Measurements from ENCODE around the gene SMAD7.

Gene SMAD7

DNA sequence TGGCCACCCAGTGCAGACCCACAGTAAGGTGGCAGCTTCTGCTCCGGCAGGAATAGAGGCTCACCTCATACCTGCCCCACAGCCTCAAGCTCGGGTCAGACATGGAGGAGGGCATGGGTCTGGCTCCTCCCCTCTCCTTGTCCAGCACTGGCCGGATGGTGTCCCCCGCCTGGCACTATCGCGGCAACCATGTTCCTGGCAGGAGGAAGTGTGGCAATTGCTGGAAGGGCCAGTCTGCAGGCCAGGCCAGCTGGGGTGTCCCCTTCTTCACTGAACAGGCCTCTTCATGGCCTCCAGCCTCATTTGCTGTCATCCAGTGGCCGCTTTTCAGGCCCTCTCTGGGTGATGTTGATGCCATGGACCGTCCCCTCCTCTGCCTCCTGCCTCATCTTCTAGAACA, 41.4 kb upstream of the SMAD7 start:
- H3K27me3 ChIP-seq (replicated peaks; ENCODE audit: control insufficient read depth, insufficient read depth, low read length), result no peaks in the 10 kb centered on the region
- DNase-seq (ENCODE audit: low read depth), result no peak
- peaks cover 32% of the 10 kb centered on the region for H3K4me1 ChIP-seq (ENCODE audit: control insufficient read depth, insufficient read depth, low read length)
- no peaks in the 10 kb centered on the region for H3K36me3 ChIP-seq (ENCODE audit: control insufficient read depth, insufficient read depth, low read length, severe bottlenecking)
- H3K4me3 ChIP-seq (ENCODE audit: low read length), result no peak overlapping the region
- no peaks in the 10 kb centered on the region for H3K9me3 ChIP-seq (ENCODE audit: control insufficient read depth, low read length)
- no peak overlapping the region for H3K9ac ChIP-seq (ENCODE audit: low read length)

- Histone ChIP-seq H3K4me1 (ENCODE audit: control insufficient read depth, insufficient read depth, low read length) (peaks cover 28% of the 10 kb centered on the region), H3K4me3 (ENCODE audit: low read length) (no peak overlapping the region), H3K9me3 (ENCODE audit: control insufficient read depth, low read length) (no peaks in the 10 kb centered on the region), H3K36me3 (ENCODE audit: control insufficient read depth, insufficient read depth, low read length, severe bottlenecking) (no peaks in the 10 kb centered on the region), H3K9ac (ENCODE audit: low read length) (no peak overlapping the region), H3K27me3 (replicated peaks; ENCODE audit: control insufficient read depth, insufficient read depth, low read length) (no peaks in the 10 kb centered on the region)
- DNase-seq (ENCODE audit: low read depth), result no peak
Observed at GRCh38 chr18:48991676-48992075, 40.9 kb upstream of the SMAD7 start.

GRCh38 chr18:48991319-48991660, 40.5 kb upstream of the SMAD7 start:
- Histone ChIP-seq H3K36me3 (ENCODE audit: control insufficient read depth, insufficient read depth, low read length, severe bottlenecking) (no peaks in the 10 kb centered on the region), H3K4me3 (ENCODE audit: low read length) (no peak overlapping the region), H3K27me3 (replicated peaks; ENCODE audit: control insufficient read depth, insufficient read depth, low read length) (no peaks in the 10 kb centered on the region), H3K9me3 (ENCODE audit: control insufficient read depth, low read length) (no peaks in the 10 kb centered on the region), H3K9ac (ENCODE audit: low read length) (no peak overlapping the region), H3K4me1 (ENCODE audit: control insufficient read depth, insufficient read depth, low read length) (peaks cover 26% of the 10 kb centered on the region)
- no peak for DNase-seq (ENCODE audit: low read depth)

DNA sequence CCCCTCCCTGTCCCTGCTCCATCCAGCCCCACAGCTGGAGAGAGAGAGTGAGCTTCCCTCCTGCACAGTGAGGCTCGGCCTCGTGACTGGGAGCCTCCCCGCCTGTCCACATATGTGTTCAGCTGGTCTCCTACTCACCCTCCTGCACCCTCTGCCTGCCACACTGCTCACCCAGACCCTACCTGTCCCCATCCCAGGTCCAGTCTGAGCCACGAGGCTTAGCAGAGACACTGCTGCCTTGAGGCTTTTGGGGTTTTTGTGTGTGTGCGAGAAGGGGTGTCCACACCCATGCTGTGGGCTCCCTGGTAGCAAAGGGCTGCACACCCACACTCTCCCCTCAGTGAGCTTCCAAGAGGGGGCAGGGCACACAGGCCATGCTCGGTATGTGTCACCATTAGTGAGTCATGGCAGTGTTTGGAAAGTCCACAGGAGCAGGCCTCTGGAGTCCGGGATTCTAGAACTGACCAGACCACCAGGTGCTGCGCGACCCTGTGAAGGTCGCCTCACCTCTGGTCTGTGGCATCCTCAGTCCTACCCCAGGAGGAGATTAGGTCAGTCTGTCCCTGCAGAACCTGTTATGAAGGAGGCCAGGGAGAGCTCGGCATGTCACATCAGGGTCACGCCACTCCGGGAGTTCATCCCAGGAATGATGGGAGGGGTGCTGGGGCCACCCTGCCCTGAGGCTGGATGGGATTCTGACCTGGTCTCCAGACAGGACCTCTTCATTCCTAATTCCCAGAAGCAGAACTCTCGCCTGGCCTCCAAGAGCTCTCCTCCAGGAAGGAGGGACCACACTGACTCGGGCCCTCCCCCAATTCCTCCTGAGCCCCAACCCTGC, 39.9 kb upstream of the SMAD7 start:
- peak; percentile 66 for DNase-seq (ENCODE audit: low read depth)
- H3K9ac ChIP-seq (ENCODE audit: low read length), result peak overlapping the region; percentile 57
- H3K4me1 ChIP-seq (ENCODE audit: control insufficient read depth, insufficient read depth, low read length), result peaks cover 26% of the 10 kb centered on the region
- no peaks in the 10 kb centered on the region for H3K36me3 ChIP-seq (ENCODE audit: control insufficient read depth, insufficient read depth, low read length, severe bottlenecking)
- H3K9me3 ChIP-seq (ENCODE audit: control insufficient read depth, low read length), result no peaks in the 10 kb centered on the region
- H3K4me3 ChIP-seq (ENCODE audit: low read length), result no peak overlapping the region
- H3K27me3 ChIP-seq (replicated peaks; ENCODE audit: control insufficient read depth, insufficient read depth, low read length), result no peaks in the 10 kb centered on the region

GRCh38 chr18:48989304-48990303, 38.8 kb upstream of the SMAD7 start:
- peaks cover 26% of the 10 kb centered on the region for H3K4me1 ChIP-seq (ENCODE audit: control insufficient read depth, insufficient read depth, low read length)
- no peaks in the 10 kb centered on the region for H3K9me3 ChIP-seq (ENCODE audit: control insufficient read depth, low read length)
- no peaks in the 10 kb centered on the region for H3K27me3 ChIP-seq (replicated peaks; ENCODE audit: control insufficient read depth, insufficient read depth, low read length)
- H3K36me3 ChIP-seq (ENCODE audit: control insufficient read depth, insufficient read depth, low read length, severe bottlenecking), result no peaks in the 10 kb centered on the region
- H3K4me3 ChIP-seq (ENCODE audit: low read length), result no peak overlapping the region
- H3K9ac ChIP-seq (ENCODE audit: low read length), result peak overlapping the region; percentile 57
- no peak for DNase-seq (ENCODE audit: low read depth)

DNA sequence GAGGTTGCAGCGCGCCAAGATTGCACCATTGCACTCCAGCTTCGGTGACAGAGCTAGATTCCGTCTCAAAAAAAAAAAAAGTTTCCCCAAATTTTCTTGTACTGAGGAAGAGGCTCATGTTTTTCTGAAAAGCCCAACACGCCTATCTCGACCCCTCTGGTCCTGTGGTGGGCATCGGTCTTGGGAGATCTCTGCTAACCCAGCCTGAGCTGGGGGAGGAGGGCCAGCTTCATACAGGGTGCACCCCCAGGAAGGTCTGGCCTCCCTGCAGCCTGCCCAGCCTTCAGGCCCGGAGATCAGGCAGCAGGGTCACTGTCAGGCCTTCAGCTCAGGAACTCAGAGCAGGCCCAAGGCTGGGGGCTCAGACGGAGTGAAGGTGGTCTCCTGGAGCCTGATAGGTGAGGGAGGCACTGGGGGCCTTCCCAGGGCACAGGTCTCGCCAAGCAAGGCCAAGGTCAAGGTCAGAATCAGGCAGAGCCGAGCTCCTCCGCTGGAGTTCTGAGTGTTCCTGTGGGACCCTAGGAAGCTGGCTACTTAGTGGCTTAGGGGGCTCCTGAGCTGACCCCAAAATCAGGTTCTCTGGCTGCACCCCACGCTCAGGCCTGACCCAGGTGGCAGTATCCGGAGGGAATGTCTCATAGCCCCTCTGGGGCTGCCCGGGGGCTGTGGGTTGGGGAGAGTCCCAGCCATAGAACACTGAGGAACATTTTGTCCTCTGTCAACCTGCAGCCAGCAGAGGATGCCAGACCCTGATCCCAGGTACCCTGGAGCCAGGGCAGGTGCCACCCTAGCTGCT, 37.9 kb upstream of the SMAD7 start:
- peaks cover 19% of the 10 kb centered on the region for H3K4me1 ChIP-seq (ENCODE audit: control insufficient read depth, insufficient read depth, low read length)
- no peaks in the 10 kb centered on the region for H3K36me3 ChIP-seq (ENCODE audit: control insufficient read depth, insufficient read depth, low read length, severe bottlenecking)
- DNase-seq (ENCODE audit: low read depth), result no peak
- H3K9ac ChIP-seq (ENCODE audit: low read length), result no peak overlapping the region
- no peaks in the 10 kb centered on the region for H3K9me3 ChIP-seq (ENCODE audit: control insufficient read depth, low read length)
- no peak overlapping the region for H3K4me3 ChIP-seq (ENCODE audit: low read length)
- H3K27me3 ChIP-seq (replicated peaks; ENCODE audit: control insufficient read depth, insufficient read depth, low read length), result no peaks in the 10 kb centered on the region

DNA sequence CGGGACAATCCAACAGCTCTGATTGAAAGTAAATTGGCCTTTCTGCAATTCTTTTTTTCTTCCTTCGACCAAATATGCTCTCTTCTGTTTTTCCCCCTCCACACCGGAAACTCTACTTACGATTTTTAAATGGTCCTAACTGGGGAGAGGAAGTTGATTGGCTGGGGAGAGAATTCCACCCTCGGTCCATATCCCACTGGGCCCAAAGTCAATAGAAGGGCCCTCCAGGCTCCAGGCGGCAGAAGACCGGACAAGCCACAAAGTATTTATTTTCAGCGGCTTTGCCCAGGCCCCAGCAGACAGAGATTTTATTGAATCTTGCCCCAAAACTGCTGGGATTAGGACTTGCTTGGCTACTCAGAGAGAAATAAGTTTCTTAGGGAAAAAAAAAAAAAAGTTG, 37.1 kb upstream of the SMAD7 start:
- Histone ChIP-seq H3K36me3 (ENCODE audit: control insufficient read depth, insufficient read depth, low read length, severe bottlenecking) (no peaks in the 10 kb centered on the region), H3K4me3 (ENCODE audit: low read length) (no peak overlapping the region), H3K9me3 (ENCODE audit: control insufficient read depth, low read length) (no peaks in the 10 kb centered on the region), H3K4me1 (ENCODE audit: control insufficient read depth, insufficient read depth, low read length) (peaks cover 11% of the 10 kb centered on the region), H3K9ac (ENCODE audit: low read length) (no peak overlapping the region), H3K27me3 (replicated peaks; ENCODE audit: control insufficient read depth, insufficient read depth, low read length) (no peaks in the 10 kb centered on the region)
- no peak for DNase-seq (ENCODE audit: low read depth)

DNA sequence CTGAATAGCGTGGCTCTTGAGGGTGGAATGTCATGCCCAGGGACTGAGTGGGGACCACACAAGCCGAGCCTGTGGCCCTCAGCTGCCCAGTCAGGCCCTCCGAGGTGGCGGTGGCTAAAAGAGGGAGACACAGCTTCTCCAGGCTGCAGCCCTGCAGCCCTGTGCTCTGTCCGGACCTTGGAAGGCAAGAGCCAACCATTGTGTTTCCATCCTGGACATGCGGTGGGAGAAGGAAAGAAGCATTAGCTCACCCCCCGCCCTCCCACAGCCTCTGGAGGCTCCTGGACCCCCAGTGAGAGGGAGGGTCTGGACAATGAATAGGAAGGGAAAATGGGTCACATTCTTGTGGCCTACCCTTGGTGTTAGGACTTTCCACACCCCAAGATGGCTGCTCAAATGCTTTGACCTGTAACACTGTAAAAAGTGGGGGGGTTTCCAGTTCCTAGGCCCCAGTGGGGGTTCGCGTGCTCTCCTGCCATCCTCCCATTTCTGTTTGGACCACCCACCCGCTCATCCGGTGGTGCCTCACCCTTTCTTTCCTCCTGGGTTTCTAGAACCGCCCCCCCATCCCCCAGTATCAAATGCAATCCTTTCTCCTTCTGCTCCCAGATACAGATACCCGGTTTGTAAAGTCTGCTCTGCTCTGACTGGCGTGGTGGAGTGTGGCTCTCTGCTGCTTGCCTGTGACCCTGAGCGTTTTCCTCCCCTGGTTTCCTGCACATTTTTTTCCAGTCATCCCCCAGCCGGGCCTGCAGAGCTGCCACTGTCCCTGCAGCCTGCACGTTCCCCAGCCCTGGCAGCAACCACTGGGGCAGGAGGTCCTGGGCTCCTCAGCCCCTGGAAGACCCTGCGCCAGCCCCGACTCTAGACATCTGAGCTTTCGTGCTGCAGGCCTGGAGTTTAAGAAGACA, 36.3 kb upstream of the SMAD7 start:
- Histone ChIP-seq H3K9ac (ENCODE audit: low read length) (no peak overlapping the region), H3K36me3 (ENCODE audit: control insufficient read depth, insufficient read depth, low read length, severe bottlenecking) (no peaks in the 10 kb centered on the region), H3K4me1 (ENCODE audit: control insufficient read depth, insufficient read depth, low read length) (peaks cover 11% of the 10 kb centered on the region), H3K9me3 (ENCODE audit: control insufficient read depth, low read length) (no peaks in the 10 kb centered on the region), H3K4me3 (ENCODE audit: low read length) (no peak overlapping the region), H3K27me3 (replicated peaks; ENCODE audit: control insufficient read depth, insufficient read depth, low read length) (no peaks in the 10 kb centered on the region)
- DNase-seq (ENCODE audit: low read depth), result no peak

- no peaks in the 10 kb centered on the region for H3K36me3 ChIP-seq (ENCODE audit: control insufficient read depth, insufficient read depth, low read length, severe bottlenecking)
- H3K4me3 ChIP-seq (ENCODE audit: low read length), result no peak overlapping the region
- H3K27me3 ChIP-seq (replicated peaks; ENCODE audit: control insufficient read depth, insufficient read depth, low read length), result no peaks in the 10 kb centered on the region
- no peak for DNase-seq (ENCODE audit: low read depth)
- H3K9me3 ChIP-seq (ENCODE audit: control insufficient read depth, low read length), result no peaks in the 10 kb centered on the region
- no peak overlapping the region for H3K9ac ChIP-seq (ENCODE audit: low read length)
- peaks cover under 1% of the 10 kb centered on the region for H3K4me1 ChIP-seq (ENCODE audit: control insufficient read depth, insufficient read depth, low read length)
Observed at GRCh38 chr18:48985161-48985560, 34.4 kb upstream of the SMAD7 start.

DNA sequence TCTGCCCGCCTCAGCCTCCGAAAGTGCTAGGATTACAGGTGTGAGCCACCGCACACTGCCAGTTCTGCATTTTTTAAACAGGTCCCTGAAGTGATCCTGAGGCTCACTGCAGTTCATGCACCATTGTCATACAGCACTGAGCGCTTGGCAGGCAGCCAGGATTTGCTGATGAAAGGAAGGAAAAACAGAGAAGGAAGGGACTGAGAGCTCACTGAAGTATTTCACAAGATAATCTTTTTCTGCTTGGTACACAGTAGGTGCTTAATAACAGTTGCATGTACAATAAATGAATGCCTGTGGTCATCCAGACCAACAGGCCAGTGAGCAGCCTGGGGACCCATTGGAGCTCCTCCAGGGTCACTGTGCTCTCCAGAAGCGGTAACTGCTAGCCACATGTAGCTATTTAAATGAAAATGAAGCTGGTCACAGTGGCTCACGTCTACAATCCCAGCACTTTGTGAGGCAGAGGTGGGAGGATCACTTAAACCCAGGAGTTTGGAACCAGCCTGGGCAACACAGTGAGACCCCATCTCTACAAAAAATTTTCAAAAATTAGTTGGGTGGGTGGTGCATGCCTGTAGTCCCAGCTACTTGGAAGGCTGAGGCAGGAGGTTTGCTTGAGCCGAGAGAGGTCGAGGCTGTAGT, 33.1 kb upstream of the SMAD7 start:
- H3K9ac ChIP-seq (ENCODE audit: low read length), result no peak overlapping the region
- DNase-seq (ENCODE audit: low read depth), result no peak
- H3K4me1 ChIP-seq (ENCODE audit: control insufficient read depth, insufficient read depth, low read length), result no peaks in the 10 kb centered on the region
- no peak overlapping the region for H3K4me3 ChIP-seq (ENCODE audit: low read length)
- H3K9me3 ChIP-seq (ENCODE audit: control insufficient read depth, low read length), result no peaks in the 10 kb centered on the region
- H3K27me3 ChIP-seq (replicated peaks; ENCODE audit: control insufficient read depth, insufficient read depth, low read length), result no peaks in the 10 kb centered on the region
- H3K36me3 ChIP-seq (ENCODE audit: control insufficient read depth, insufficient read depth, low read length, severe bottlenecking), result no peaks in the 10 kb centered on the region

All from adipocyte (in vitro differentiated cells).